T-helper 9 cell (primary cell): ENCODE results near the gene FRMPD1.

Source experiments
- DNase-seq: peaks from one replicate; pipeline ENCODE4 v3.0.0-alpha.2; 2020

The FRMPD1 gene

GRCh38 chr9:37784616-37785483 is 134.1 kb downstream of the FRMPD1 start, which contains the start of gene EXOSC3:
TSS of gene EXOSC3 (minus strand) at chr9:37785064. CDS start at chr9:37785044, 20 bp downstream.
- DNase-seq = peak; percentile 78

- DNase-seq = no peak
These were observed 136.3 kb downstream of the FRMPD1 start for GRCh38 chr9:37787059-37787458.

GRCh38 chr9:37788332-37788731 is 137.6 kb downstream of the FRMPD1 start:
- no peak for DNase-seq

GRCh38 chr9:37790096-37790495 is 139.3 kb downstream of the FRMPD1 start:
- no peak for DNase-seq

GRCh38 chr9:37792122-37792521 is 141.4 kb downstream of the FRMPD1 start:
- no peak for DNase-seq

- DNase-seq = no peak
These were observed 145.5 kb downstream of the FRMPD1 start for GRCh38 chr9:37796232-37796631.
